ENCODE data around the gene TREML1. TPM values are rescaled to one million over a fixed set of nuclear protein-coding genes. Genes with fewer than 3 reads are reported as not detected.

TREML1 gene
- total and polyA plus RNA-seq, 2 donors (not counting 1 experiment from before 2014, with no cell fraction given): 0.07 TPM; not detected in 1

DNA sequence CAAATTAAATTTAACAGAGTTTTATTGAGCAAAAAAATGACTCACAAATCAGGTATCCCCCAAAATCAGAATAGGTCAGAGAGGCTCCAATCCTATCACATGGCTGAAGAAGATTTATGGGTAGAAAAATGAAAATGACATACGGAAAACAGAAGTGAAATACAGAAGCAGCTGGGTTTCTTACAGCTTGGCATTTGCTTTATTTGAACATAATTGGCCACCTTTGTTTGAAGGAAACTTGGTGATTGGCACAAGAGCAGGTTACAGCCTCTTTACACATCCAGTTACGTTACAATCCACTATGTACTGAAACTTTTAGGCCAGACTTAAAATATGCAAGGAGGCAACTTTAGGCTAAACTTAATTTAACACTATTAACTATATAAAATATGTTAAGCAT lies 20.5 kb upstream of the TREML1 start:
- H3K9me3 ChIP-seq (ENCODE audit: control extremely low read depth in 1 of 3, control insufficient read depth in 2 of 3, insufficient read depth in 1 of 3, low read length in 2 of 3): no peaks in the 10 kb centered on the region
- no peaks in the 10 kb centered on the region for H3K79me2 ChIP-seq (ENCODE audit: control insufficient read depth, insufficient read depth, low read length)
- Mint-ChIP-seq H3K27ac (no peak overlapping the region), H3K4me1 (peaks cover 9% of the 10 kb centered on the region), H3K27me3 (peaks cover 5% of the 10 kb centered on the region), H3K9me3 (ENCODE audit: insufficient read depth) (no peaks in the 10 kb centered on the region), H3K4me3 (no peak overlapping the region)
- ATAC-seq (ENCODE audit: low read depth) (no peak), DNase-seq (no peak)
- no peak overlapping the region for H3K27ac ChIP-seq (ENCODE audit: low read length in 2 of 2)
- no CpG with 5 or more reads among the region's 2 CpGs for WGBS (ENCODE audit: insufficient coverage)
- no peak overlapping the region for H3K9ac ChIP-seq (ENCODE audit: low read length)
- H2AFZ ChIP-seq (ENCODE audit: insufficient read depth, low read depth, low read length, poor library complexity, severe bottlenecking): no peak overlapping the region
- no peaks in the 10 kb centered on the region for H3K4me1 ChIP-seq (ENCODE audit: control insufficient read depth in 2 of 2, insufficient read depth in 2 of 2, low read length in 2 of 2)
- no peak overlapping the region for H3K4me2 ChIP-seq (replicated peaks; ENCODE audit: low read depth, low read length, poor library complexity, severe bottlenecking)
- H3K36me3 ChIP-seq (replicated peaks in 1 of 2; ENCODE audit: control extremely low read depth in 1 of 2, control insufficient read depth in 1 of 2, extremely low read depth in 1 of 2, insufficient read depth in 2 of 2, low read length in 1 of 2): no peaks in the 10 kb centered on the region
- ChIA-PET POLR2A (no interaction called here), CTCF (no interaction called here)
- intact Hi-C loops (cut with micrococcal nuclease): no loop called here
- no peak overlapping the region for H3K4me3 ChIP-seq (ENCODE audit: control extremely low read depth in 1 of 5, extremely low read depth in 1 of 5, insufficient read depth in 1 of 5, low read depth in 2 of 5, low read length in 4 of 5)
- H4K20me1 ChIP-seq (ENCODE audit: control insufficient read depth, insufficient read depth, low read length, poor library complexity, severe bottlenecking): no peaks in the 10 kb centered on the region
- no peaks in the 10 kb centered on the region for H3K27me3 ChIP-seq (replicated peaks in 1 of 4; ENCODE audit: control extremely low read depth in 1 of 4, control insufficient read depth in 3 of 4, insufficient read depth in 4 of 4, low read length in 3 of 4)
- TF ChIP-seq EZH2 (IDR thresholded peaks at IDR 0.05; ENCODE audit: borderline replicate concordance, insufficient read depth, low read depth, low read length, poor library complexity, severe bottlenecking): no peak
- TF ChIP-seq, protein P1, sequence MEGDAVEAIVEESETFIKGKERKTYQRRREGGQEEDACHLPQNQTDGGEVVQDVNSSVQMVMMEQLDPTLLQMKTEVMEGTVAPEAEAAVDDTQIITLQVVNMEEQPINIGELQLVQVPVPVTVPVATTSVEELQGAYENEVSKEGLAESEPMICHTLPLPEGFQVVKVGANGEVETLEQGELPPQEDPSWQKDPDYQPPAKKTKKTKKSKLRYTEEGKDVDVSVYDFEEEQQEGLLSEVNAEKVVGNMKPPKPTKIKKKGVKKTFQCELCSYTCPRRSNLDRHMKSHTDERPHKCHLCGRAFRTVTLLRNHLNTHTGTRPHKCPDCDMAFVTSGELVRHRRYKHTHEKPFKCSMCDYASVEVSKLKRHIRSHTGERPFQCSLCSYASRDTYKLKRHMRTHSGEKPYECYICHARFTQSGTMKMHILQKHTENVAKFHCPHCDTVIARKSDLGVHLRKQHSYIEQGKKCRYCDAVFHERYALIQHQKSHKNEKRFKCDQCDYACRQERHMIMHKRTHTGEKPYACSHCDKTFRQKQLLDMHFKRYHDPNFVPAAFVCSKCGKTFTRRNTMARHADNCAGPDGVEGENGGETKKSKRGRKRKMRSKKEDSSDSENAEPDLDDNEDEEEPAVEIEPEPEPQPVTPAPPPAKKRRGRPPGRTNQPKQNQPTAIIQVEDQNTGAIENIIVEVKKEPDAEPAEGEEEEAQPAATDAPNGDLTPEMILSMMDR (IDR thresholded peaks at IDR 0.05): no peak

DNA sequence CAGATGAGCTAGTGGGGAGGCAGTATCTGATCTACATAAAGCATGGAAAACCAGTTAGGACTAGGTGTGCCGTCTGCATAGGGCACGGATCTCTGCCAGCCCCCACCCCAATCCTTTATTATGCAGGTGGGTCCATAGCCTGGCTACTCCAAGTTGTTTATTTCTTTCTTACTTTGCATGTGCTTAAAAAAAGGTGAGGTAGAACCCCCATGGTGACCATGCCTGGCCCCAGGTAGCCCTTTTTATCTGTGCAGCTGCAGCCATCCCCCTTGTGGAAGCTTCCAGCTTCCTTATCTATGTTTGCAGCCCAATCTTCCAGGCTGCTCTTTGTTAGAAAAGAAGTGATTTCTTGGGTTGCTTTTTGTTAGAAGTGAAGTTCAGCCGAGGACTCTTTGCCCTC lies 17.8 kb upstream of the TREML1 start:
- Histone ChIP-seq H3K4me3 (ENCODE audit: control extremely low read depth in 1 of 5, extremely low read depth in 1 of 5, insufficient read depth in 1 of 5, low read depth in 2 of 5, low read length in 4 of 5) (no peak overlapping the region), H3K36me3 (replicated peaks in 1 of 2; ENCODE audit: control extremely low read depth in 1 of 2, control insufficient read depth in 1 of 2, extremely low read depth in 1 of 2, insufficient read depth in 2 of 2, low read length in 1 of 2) (no peaks in the 10 kb centered on the region), H3K9ac (ENCODE audit: low read length) (no peak overlapping the region), H3K9me3 (ENCODE audit: control extremely low read depth in 1 of 3, control insufficient read depth in 2 of 3, insufficient read depth in 1 of 3, low read length in 2 of 3) (no peaks in the 10 kb centered on the region), H3K27me3 (replicated peaks in 1 of 4; ENCODE audit: control extremely low read depth in 1 of 4, control insufficient read depth in 3 of 4, insufficient read depth in 4 of 4, low read length in 3 of 4) (no peaks in the 10 kb centered on the region), H2AFZ (ENCODE audit: insufficient read depth, low read depth, low read length, poor library complexity, severe bottlenecking) (no peak overlapping the region), H3K4me2 (replicated peaks; ENCODE audit: low read depth, low read length, poor library complexity, severe bottlenecking) (no peak overlapping the region), H3K79me2 (ENCODE audit: control insufficient read depth, insufficient read depth, low read length) (no peaks in the 10 kb centered on the region), H3K27ac (ENCODE audit: low read length in 2 of 2) (no peak overlapping the region), H4K20me1 (ENCODE audit: control insufficient read depth, insufficient read depth, low read length, poor library complexity, severe bottlenecking) (no peaks in the 10 kb centered on the region), H3K4me1 (ENCODE audit: control insufficient read depth in 2 of 2, insufficient read depth in 2 of 2, low read length in 2 of 2) (no peaks in the 10 kb centered on the region)
- peaks cover 8% of the 10 kb centered on the region for H3K27me3 Mint-ChIP-seq
- WGBS (ENCODE audit: insufficient coverage): no CpG with 5 or more reads among the region's 3 CpGs
- peaks cover 5% of the 10 kb centered on the region for H3K4me1 Mint-ChIP-seq
- DNase-seq: no peak
- no peaks in the 10 kb centered on the region for H3K9me3 Mint-ChIP-seq (ENCODE audit: insufficient read depth)
- TF ChIP-seq, protein P1 (IDR thresholded peaks at IDR 0.05): no peak
- no peak for TF ChIP-seq EZH2 (IDR thresholded peaks at IDR 0.05; ENCODE audit: borderline replicate concordance, insufficient read depth, low read depth, low read length, poor library complexity, severe bottlenecking)
- ChIA-PET CTCF (interaction anchor here (0.9 kb wide), 1 partner anchor 11 kb away, joined by 4 read pairs; no protein-coding TSS in a partner anchor), POLR2A (no interaction called here)
- H3K27ac Mint-ChIP-seq: no peak overlapping the region
- intact Hi-C loops (cut with micrococcal nuclease): no loop called here
- no peak overlapping the region for H3K4me3 Mint-ChIP-seq
- no peak for ATAC-seq (ENCODE audit: low read depth)

All from B cell (primary cell).